Fibroblast of skin of abdomen (primary cell): ENCODE measurements around the gene SLC7A5.

Source experiments
- DNase-seq: peaks from one replicate; pipeline ENCODE4 v3.0.0-alpha.2; 2013

The SLC7A5 gene

GRCh38 chr16:87845807-87846619, 23.3 kb downstream of the SLC7A5 start:
- no peak for DNase-seq

- no peak for DNase-seq
Measured at GRCh38 chr16:87845213-87845612, 24.1 kb downstream of the SLC7A5 start.

- no peak for DNase-seq
Measured at GRCh38 chr16:87844809-87845208, 24.5 kb downstream of the SLC7A5 start.

- no peak for DNase-seq
Measured at GRCh38 chr16:87844120-87844733, 25.1 kb downstream of the SLC7A5 start.

- no peak for DNase-seq
Measured at GRCh38 chr16:87843678-87844105, 25.6 kb downstream of the SLC7A5 start.

- DNase-seq, result no peak
Measured at GRCh38 chr16:87842209-87842869, 27.0 kb downstream of the SLC7A5 start.

- no peak for DNase-seq
Measured at GRCh38 chr16:87841340-87842208, 27.7 kb downstream of the SLC7A5 start.

GRCh38 chr16:87840271-87840978, 28.9 kb downstream of the SLC7A5 start:
- DNase-seq, result no peak

GRCh38 chr16:87839542-87840270, 29.6 kb downstream of the SLC7A5 start:
- DNase-seq, result no peak

- no peak for DNase-seq
Measured at GRCh38 chr16:87838643-87839541, 30.4 kb downstream of the SLC7A5 start.

GRCh38 chr16:87837627-87838289, 31.5 kb downstream of the SLC7A5 start:
- DNase-seq, result no peak

GRCh38 chr16:87836844-87837581, 32.3 kb downstream of the SLC7A5 start:
- DNase-seq, result no peak

- no peak for DNase-seq
Measured at GRCh38 chr16:87836346-87836843, 32.9 kb downstream of the SLC7A5 start.

- no peak for DNase-seq
Measured at GRCh38 chr16:87835882-87836331, 33.4 kb downstream of the SLC7A5 start.

GRCh38 chr16:87834668-87835473, 34.4 kb downstream of the SLC7A5 start:
- DNase-seq, result peak; percentile 53

- DNase-seq, result no peak
Measured at GRCh38 chr16:87834005-87834667, 35.2 kb downstream of the SLC7A5 start.

- DNase-seq, result no peak
Measured at GRCh38 chr16:87833548-87833947, 35.8 kb downstream of the SLC7A5 start.
